ENCODE results near the gene KLHL28.

The KLHL28 gene

DNA sequence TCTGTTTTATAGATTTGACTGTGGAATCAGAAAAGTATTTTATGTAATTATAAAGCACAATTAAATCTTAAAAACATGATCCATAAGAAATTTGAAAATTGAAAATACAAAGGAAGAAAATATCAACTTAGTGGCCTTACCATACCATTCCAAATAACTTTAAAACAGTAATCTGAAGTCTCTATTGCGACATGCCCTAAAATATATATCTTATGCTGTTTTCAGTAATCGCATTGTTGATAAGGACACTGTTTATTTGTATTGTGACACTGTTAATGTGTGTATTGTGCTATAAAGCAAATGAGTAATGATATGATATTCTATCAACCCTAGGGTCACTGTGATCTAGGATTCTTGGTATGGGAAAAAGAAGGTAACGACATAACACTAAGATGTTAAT is 7.0 kb downstream of the KLHL28 start:
- H3K27me3 ChIP-seq (ENCODE audit: low read length), result no peaks in the 10 kb centered on the region
- no peaks in the 10 kb centered on the region for H3K9me2 ChIP-seq (replicated peaks; ENCODE audit: insufficient read depth, low read length)
- peaks cover 8% of the 10 kb centered on the region; the same call in 1 of the 2 replicates for H3F3A ChIP-seq (ENCODE audit: insufficient read depth)
- H3K36me3 ChIP-seq (ENCODE audit: low read length), result peaks cover 8% of the 10 kb centered on the region; the same call in 1 of the 2 replicates
- no peak overlapping the region for H3K4me3 ChIP-seq (ENCODE audit: insufficient read depth, low read length, poor library complexity, severe bottlenecking)
- H4K20me1 ChIP-seq (ENCODE audit: low read depth, low read length), result peaks cover 3% of the 10 kb centered on the region; the same call in 1 of the 2 replicates
- H3K9ac ChIP-seq (ENCODE audit: low read length), result no peak overlapping the region
- H3K27ac ChIP-seq (ENCODE audit: low read depth, low read length), result no peak overlapping the region
- no peak overlapping the region for H2AFZ ChIP-seq (ENCODE audit: low read depth, low read length, severe bottlenecking)
- H3K4me2 ChIP-seq (ENCODE audit: low read depth, low read length, poor library complexity, severe bottlenecking), result no peak overlapping the region
- H3K79me2 ChIP-seq (ENCODE audit: insufficient read depth, low read length), result peaks cover 77% of the 10 kb centered on the region
- no peaks in the 10 kb centered on the region for H3K9me3 ChIP-seq (ENCODE audit: insufficient read depth, low read length)
- no peak for TF ChIP-seq EZH2phosphoT487 (conservative IDR thresholded peaks at IDR 0.05; ENCODE audit: low read length)
- TF ChIP-seq, protein P1, sequence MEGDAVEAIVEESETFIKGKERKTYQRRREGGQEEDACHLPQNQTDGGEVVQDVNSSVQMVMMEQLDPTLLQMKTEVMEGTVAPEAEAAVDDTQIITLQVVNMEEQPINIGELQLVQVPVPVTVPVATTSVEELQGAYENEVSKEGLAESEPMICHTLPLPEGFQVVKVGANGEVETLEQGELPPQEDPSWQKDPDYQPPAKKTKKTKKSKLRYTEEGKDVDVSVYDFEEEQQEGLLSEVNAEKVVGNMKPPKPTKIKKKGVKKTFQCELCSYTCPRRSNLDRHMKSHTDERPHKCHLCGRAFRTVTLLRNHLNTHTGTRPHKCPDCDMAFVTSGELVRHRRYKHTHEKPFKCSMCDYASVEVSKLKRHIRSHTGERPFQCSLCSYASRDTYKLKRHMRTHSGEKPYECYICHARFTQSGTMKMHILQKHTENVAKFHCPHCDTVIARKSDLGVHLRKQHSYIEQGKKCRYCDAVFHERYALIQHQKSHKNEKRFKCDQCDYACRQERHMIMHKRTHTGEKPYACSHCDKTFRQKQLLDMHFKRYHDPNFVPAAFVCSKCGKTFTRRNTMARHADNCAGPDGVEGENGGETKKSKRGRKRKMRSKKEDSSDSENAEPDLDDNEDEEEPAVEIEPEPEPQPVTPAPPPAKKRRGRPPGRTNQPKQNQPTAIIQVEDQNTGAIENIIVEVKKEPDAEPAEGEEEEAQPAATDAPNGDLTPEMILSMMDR (IDR thresholded peaks at IDR 0.05; ENCODE audit: insufficient read depth, low read length, poor library complexity, severe bottlenecking), result no peak

DNA sequence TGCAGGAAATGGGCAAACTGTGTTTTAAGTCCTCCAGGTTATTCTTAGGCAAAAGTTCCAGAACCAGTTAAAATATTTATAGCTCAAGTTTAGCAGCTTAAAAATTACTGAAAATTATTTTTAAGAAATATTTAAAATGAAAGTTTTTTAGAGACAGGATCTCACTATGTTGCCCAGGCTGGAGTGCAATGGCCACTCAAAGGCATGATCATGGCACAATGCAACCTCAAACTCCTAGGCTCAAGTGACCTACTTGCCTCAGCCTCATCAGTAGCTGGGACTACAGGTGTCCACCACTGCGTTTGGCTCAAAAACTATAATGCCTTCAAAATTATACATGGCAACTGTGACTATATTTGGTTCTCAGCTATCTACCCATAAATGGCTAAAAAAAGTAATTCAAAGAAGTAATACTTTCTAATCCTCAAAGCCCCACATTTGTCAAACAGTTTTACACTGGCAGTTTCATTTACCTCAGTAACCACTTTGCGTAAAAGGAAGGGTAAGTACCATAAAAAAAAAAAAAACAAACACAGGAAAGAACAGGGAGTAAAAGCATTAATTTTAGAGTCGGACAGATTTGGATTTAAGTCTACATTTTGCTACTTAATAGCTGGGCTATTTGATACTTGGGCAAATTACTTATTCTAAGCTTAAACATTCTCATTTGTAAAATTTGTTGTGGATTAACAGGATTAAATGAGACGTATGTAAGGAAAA is 9.2 kb downstream of the KLHL28 start:
- peaks cover 58% of the 10 kb centered on the region for H3K79me2 ChIP-seq (ENCODE audit: insufficient read depth, low read length)
- no peak overlapping the region for H2AFZ ChIP-seq (ENCODE audit: low read depth, low read length, severe bottlenecking)
- no peaks in the 10 kb centered on the region for H4K20me1 ChIP-seq (ENCODE audit: low read depth, low read length)
- no peak for TF ChIP-seq EZH2phosphoT487 (conservative IDR thresholded peaks at IDR 0.05; ENCODE audit: low read length)
- TF ChIP-seq, protein P1 (IDR thresholded peaks at IDR 0.05; ENCODE audit: insufficient read depth, low read length, poor library complexity, severe bottlenecking), result no peak
- no peak overlapping the region for H3K4me3 ChIP-seq (ENCODE audit: insufficient read depth, low read length, poor library complexity, severe bottlenecking)
- no peaks in the 10 kb centered on the region for H3K9me2 ChIP-seq (replicated peaks; ENCODE audit: insufficient read depth, low read length)
- no peaks in the 10 kb centered on the region for H3K9me3 ChIP-seq (ENCODE audit: insufficient read depth, low read length)
- H3F3A ChIP-seq (ENCODE audit: insufficient read depth), result peaks cover 3% of the 10 kb centered on the region; the same call in 1 of the 2 replicates
- H3K4me2 ChIP-seq (ENCODE audit: low read depth, low read length, poor library complexity, severe bottlenecking), result no peak overlapping the region
- H3K27me3 ChIP-seq (ENCODE audit: low read length), result no peaks in the 10 kb centered on the region
- peaks cover 8% of the 10 kb centered on the region; the same call in 1 of the 2 replicates for H3K36me3 ChIP-seq (ENCODE audit: low read length)
- no peak overlapping the region for H3K9ac ChIP-seq (ENCODE audit: low read length)
- H3K27ac ChIP-seq (ENCODE audit: low read depth, low read length), result no peak overlapping the region

DNA sequence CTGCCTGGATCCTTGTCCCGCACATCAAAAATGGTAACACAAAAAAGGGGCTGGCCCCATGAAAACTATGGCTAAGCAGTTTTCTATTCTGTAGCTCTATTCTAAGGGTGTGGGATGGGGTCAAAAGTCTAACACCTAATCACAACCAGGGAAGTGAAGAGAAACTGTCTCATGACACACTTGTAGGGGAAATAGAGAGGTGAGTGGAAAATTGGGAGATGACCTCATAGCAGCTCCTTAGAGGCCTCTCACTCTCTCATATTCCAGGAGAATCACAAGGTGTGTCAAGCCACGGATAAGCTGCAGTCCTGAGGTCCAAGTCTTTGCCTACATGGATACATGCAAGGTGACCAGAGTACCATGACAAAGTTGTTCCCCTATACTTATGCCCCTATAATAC is 10.7 kb downstream of the KLHL28 start:
- peaks cover 52% of the 10 kb centered on the region for H3K79me2 ChIP-seq (ENCODE audit: insufficient read depth, low read length)
- no peak overlapping the region for H2AFZ ChIP-seq (ENCODE audit: low read depth, low read length, severe bottlenecking)
- no peaks in the 10 kb centered on the region for H4K20me1 ChIP-seq (ENCODE audit: low read depth, low read length)
- no peak for TF ChIP-seq EZH2phosphoT487 (conservative IDR thresholded peaks at IDR 0.05; ENCODE audit: low read length)
- TF ChIP-seq, protein P1 (IDR thresholded peaks at IDR 0.05; ENCODE audit: insufficient read depth, low read length, poor library complexity, severe bottlenecking), result no peak
- 0 out of 2 replicates have a peak, but pooled peaks cover 2% of the 10 kb centered on the region for H3F3A ChIP-seq (ENCODE audit: insufficient read depth)
- no peaks in the 10 kb centered on the region for H3K9me3 ChIP-seq (ENCODE audit: insufficient read depth, low read length)
- no peak overlapping the region for H3K4me2 ChIP-seq (ENCODE audit: low read depth, low read length, poor library complexity, severe bottlenecking)
- no peak overlapping the region for H3K9ac ChIP-seq (ENCODE audit: low read length)
- H3K4me3 ChIP-seq (ENCODE audit: insufficient read depth, low read length, poor library complexity, severe bottlenecking), result no peak overlapping the region
- no peaks in the 10 kb centered on the region for H3K27me3 ChIP-seq (ENCODE audit: low read length)
- no peaks in the 10 kb centered on the region for H3K9me2 ChIP-seq (replicated peaks; ENCODE audit: insufficient read depth, low read length)
- H3K36me3 ChIP-seq (ENCODE audit: low read length), result peaks cover 8% of the 10 kb centered on the region; the same call in 1 of the 2 replicates
- no peak overlapping the region for H3K27ac ChIP-seq (ENCODE audit: low read depth, low read length)
